Gastrocnemius medialis (tissue), 4 donors: ENCODE results near the gene B4GALT1.

ENCODE experiments used
- CTCF ChIP-seq, 5 experiments: fragments of 450-650 bp in 3 of 5; fragments of 200-600 bp in 2 of 5; sonication (generic) in 2 of 5; IDR thresholded peaks in 4 of 5; conservative IDR thresholded peaks in 1 of 5; 1 replicate in 4 of 5; 2 replicates in 1 of 5; pipeline ENCODE4 v1.5.1; 2016 to 2019; ENCODE audit warnings: antibody characterized with exemption in 5 of 5, mild to moderate bottlenecking in 3 of 5, moderate library complexity in 3 of 5
- POLR2A ChIP-seq, 2 donors: fragments of 450-650 bp; IDR thresholded peaks; one replicate each; pipeline ENCODE4 v1.6.1; 2017; ENCODE audit warnings: antibody characterized with exemption in 2 of 2, mild to moderate bottlenecking in 2 of 2, moderate library complexity in 2 of 2

GRCh38 chr9:33117796-33118195, 49.3 kb downstream of the B4GALT1 start:
- TF ChIP-seq POLR2A (IDR thresholded peaks at IDR 0.05) (no peak), CTCF (IDR thresholded peaks at IDR 0.05 in 4 of 5, conservative IDR thresholded peaks at IDR 0.05 in 1 of 5) (no peak)
